Endothelial cell (in vitro differentiated cells): ENCODE data around the gene KIF21B. TPM values are rescaled to one million over a fixed set of nuclear protein-coding genes. Genes with fewer than 3 reads are reported as not detected.

Experiments used
- DNase-seq: peaks from one replicate; pipeline ENCODE4 v3.0.0; 2021; ENCODE audit warnings: low spot score
- H3K27ac Mint-ChIP-seq: one replicate; pipeline ENCODE4 v1.8.0; 2021; ENCODE audit warnings: mixed read lengths, inconsistent platforms; ENCODE audit not compliant: unreplicated experiment
- H3K27me3 Mint-ChIP-seq: one replicate; pipeline ENCODE4 v1.8.0; 2021; ENCODE audit warnings: mild to moderate bottlenecking, moderate library complexity, mixed read lengths, inconsistent platforms; ENCODE audit not compliant: unreplicated experiment
- H3K36me3 Mint-ChIP-seq: one replicate; pipeline ENCODE4 v1.8.0; 2021; ENCODE audit warnings: mild to moderate bottlenecking, low read depth, mixed read lengths, inconsistent platforms; ENCODE audit not compliant: unreplicated experiment
- H3K4me1 Mint-ChIP-seq: one replicate; pipeline ENCODE4 v1.8.0; 2021; ENCODE audit warnings: mild to moderate bottlenecking, mixed read lengths, inconsistent platforms; ENCODE audit not compliant: unreplicated experiment
- H3K4me3 Mint-ChIP-seq: one replicate; pipeline ENCODE4 v1.8.0; 2021; ENCODE audit warnings: mild to moderate bottlenecking, mixed read lengths, inconsistent platforms; ENCODE audit not compliant: unreplicated experiment
- H3K9me3 Mint-ChIP-seq: one replicate; pipeline ENCODE4 v1.8.0; 2021; ENCODE audit warnings: mixed read lengths, inconsistent platforms; ENCODE audit not compliant: unreplicated experiment
- CTCF ChIP-seq: fragments of 200-600 bp; sonication (generic); IDR thresholded peaks from one replicate; pipeline ENCODE4 v1.5.0; 2021; ENCODE audit warnings: antibody characterized with exemption; ENCODE audit not compliant: unreplicated experiment
- total RNA-seq: library from RNA; stranded (reverse); fragmentation: NEBNext Ultra II Directional; extraction: Animal tissue kit (Norgen Biotek cat#: 25700); gene quantifications from one replicate; pipeline ENCODE4 v1.2.1, GENCODE V29; 2021; ENCODE audit not compliant: unreplicated experiment

KIF21B gene
- total RNA-seq, 1 donor from 2014 or later = 8.4 TPM

GRCh38 chr1:201024625-201024998 lies 1.1 kb upstream of the KIF21B start:
- Mint-ChIP-seq H3K4me3 (no peak overlapping the region), H3K9me3 (no peaks in the 10 kb centered on the region)
- DNase-seq = no peak

GRCh38 chr1:201023920-201024624 lies 558 bp upstream of the KIF21B start:
- peaks cover 3% of the 10 kb centered on the region for H3K36me3 Mint-ChIP-seq
- no peak for DNase-seq
- peak overlapping the region; percentile 29 for H3K4me3 Mint-ChIP-seq
- H3K9me3 Mint-ChIP-seq = no peaks in the 10 kb centered on the region
- peaks cover 14% of the 10 kb centered on the region for H3K27me3 Mint-ChIP-seq
- no peak overlapping the region for H3K27ac Mint-ChIP-seq
- peaks cover 46% of the 10 kb centered on the region for H3K4me1 Mint-ChIP-seq
- TF ChIP-seq CTCF = no peak

More at GRCh38 chr1:201024625-201024998, 1.1 kb upstream of the KIF21B start:
- Mint-ChIP-seq H3K36me3 (peaks cover 3% of the 10 kb centered on the region), H3K27ac (no peak overlapping the region), H3K4me1 (peaks cover 41% of the 10 kb centered on the region), H3K27me3 (peaks cover 14% of the 10 kb centered on the region)
- TF ChIP-seq CTCF = no peak

- TF ChIP-seq CTCF = no peak
- H3K36me3 Mint-ChIP-seq = peaks cover 3% of the 10 kb centered on the region
- H3K27me3 Mint-ChIP-seq = peaks cover 14% of the 10 kb centered on the region
- H3K4me3 Mint-ChIP-seq = peak overlapping the region; percentile 85
- H3K9me3 Mint-ChIP-seq = no peaks in the 10 kb centered on the region
- H3K4me1 Mint-ChIP-seq = peaks cover 46% of the 10 kb centered on the region
- DNase-seq = peak; percentile 33
- H3K27ac Mint-ChIP-seq = no peak overlapping the region
Observed at GRCh38 chr1:201022820-201023516, 546 bp downstream of the KIF21B start.

- Mint-ChIP-seq H3K27me3 (peaks cover 15% of the 10 kb centered on the region), H3K36me3 (peaks cover 3% of the 10 kb centered on the region), H3K4me1 (peaks cover 46% of the 10 kb centered on the region), H3K27ac (no peak overlapping the region), H3K9me3 (no peaks in the 10 kb centered on the region), H3K4me3 (peak overlapping the region; percentile 85)
- no peak for DNase-seq
- no peak for TF ChIP-seq CTCF
Observed at GRCh38 chr1:201022493-201022819, 1.1 kb downstream of the KIF21B start.
